ENCODE measurements around the gene ANKMY2. TPM values are rescaled to one million over a fixed set of nuclear protein-coding genes. Genes with fewer than 3 reads are reported as not detected.

Gene ANKMY2
- total RNA-seq, 4 donors from 2014 or later = 7.9 to 16.2 (median 8.6) TPM

- peak; percentile 48 to 50 for ATAC-seq
- Histone ChIP-seq H3K4me1 (peaks cover 70% of the 10 kb centered on the region in 2 donors), H3K9me3 (no peaks in the 10 kb centered on the region), H3K36me3 (no peaks in the 10 kb centered on the region), H3K27ac (peak overlapping the region; percentile 94 to 98 (median 96)), H3K27me3 (no peaks in the 10 kb centered on the region), H3K4me3 (peak overlapping the region; percentile 82 to 97 (median 91))
- DNase-seq = peak; percentile 33 to 47
- intact Hi-C loops (cut with DNase I; ENCODE audit: low total_unique reads) = no loop called here
- in situ Hi-C loops (cut with MboI; ENCODE audit: low sequenced_read_pairs in 4 of 4) = no loop called here
- TF ChIP-seq CTCF (IDR thresholded peaks at IDR 0.05 in 4 of 5, conservative IDR thresholded peaks at IDR 0.05 in 1 of 5) (no peak), POLR2A (IDR thresholded peaks at IDR 0.05) (peak; percentile 1 to 32)
Measured at GRCh38 chr7:16644636-16645592, 640 bp downstream of the ANKMY2 start.

- Histone ChIP-seq H3K36me3 (no peaks in the 10 kb centered on the region), H3K4me3 (peak overlapping the region; percentile 82 to 97 (median 91)), H3K27me3 (no peaks in the 10 kb centered on the region), H3K9me3 (no peaks in the 10 kb centered on the region), H3K4me1 (peaks cover 63 to 65% of the 10 kb centered on the region in 2 donors), H3K27ac (peak overlapping the region; percentile 94 to 98 (median 96))
- no peak for TF ChIP-seq POLR2A (IDR thresholded peaks at IDR 0.05)
- TF ChIP-seq CTCF (IDR thresholded peaks at IDR 0.05 in 4 of 5, conservative IDR thresholded peaks at IDR 0.05 in 1 of 5) = no peak
- in situ Hi-C loops (cut with MboI; ENCODE audit: low sequenced_read_pairs in 4 of 4) = no loop called here
- DNase-seq = no peak
- intact Hi-C loops (cut with DNase I; ENCODE audit: low total_unique reads) = no loop called here
- ATAC-seq = no peak
Measured at GRCh38 chr7:16644157-16644556, 1.4 kb downstream of the ANKMY2 start.

- no peaks in the 10 kb centered on the region for H3K9me3 ChIP-seq
- intact Hi-C loops (cut with DNase I; ENCODE audit: low total_unique reads) = no loop called here
- H3K27ac ChIP-seq = peak overlapping the region; percentile 6 to 62 (median 38)
- no peak overlapping the region for H3K4me3 ChIP-seq
- H3K27me3 ChIP-seq = no peaks in the 10 kb centered on the region
- H3K4me1 ChIP-seq = peaks cover 61 to 71% of the 10 kb centered on the region in 2 donors
- TF ChIP-seq POLR2A (IDR thresholded peaks at IDR 0.05) (no peak), CTCF (IDR thresholded peaks at IDR 0.05 in 4 of 5, conservative IDR thresholded peaks at IDR 0.05 in 1 of 5) (no peak)
- ATAC-seq (no peak), DNase-seq (no peak)
- in situ Hi-C loops (cut with MboI; ENCODE audit: low sequenced_read_pairs in 4 of 4) = no loop called here
- no peaks in the 10 kb centered on the region for H3K36me3 ChIP-seq
Measured at GRCh38 chr7:16638282-16639280, 7.0 kb downstream of the ANKMY2 start.

- peaks cover 49 to 59% of the 10 kb centered on the region in 2 donors for H3K4me1 ChIP-seq
- TF ChIP-seq POLR2A (IDR thresholded peaks at IDR 0.05) (no peak), CTCF (IDR thresholded peaks at IDR 0.05 in 4 of 5, conservative IDR thresholded peaks at IDR 0.05 in 1 of 5) (no peak)
- intact Hi-C loops (cut with DNase I; ENCODE audit: low total_unique reads) = no loop called here
- ATAC-seq (no peak), DNase-seq (no peak)
- H3K4me3 ChIP-seq = no peak overlapping the region
- in situ Hi-C loops (cut with MboI; ENCODE audit: low sequenced_read_pairs in 4 of 4) = no loop called here
- H3K27ac ChIP-seq = peak overlapping the region; percentile 37 to 62 (median 42)
- H3K27me3 ChIP-seq = no peaks in the 10 kb centered on the region
- H3K36me3 ChIP-seq = no peaks in the 10 kb centered on the region
- H3K9me3 ChIP-seq = no peaks in the 10 kb centered on the region
Measured at GRCh38 chr7:16637379-16637778, 8.2 kb downstream of the ANKMY2 start.
